ENCODE measurements around the gene TEX52. TPM values are rescaled to one million over a fixed set of nuclear protein-coding genes. Genes with fewer than 3 reads are reported as not detected.

Gene TEX52
- total and polyA plus RNA-seq, 2 of the 13 experiments (the other 11 are each of a cell fraction or from before 2014, with no cell fraction given): 0.05 TPM; not detected in 1

- TF ChIP-seq ZNF513 (CRISPR knock-in tag; conservative IDR thresholded peaks at IDR 0.05) (no peak), RERE (CRISPR knock-in tag; IDR thresholded peaks at IDR 0.05; ENCODE audit: low read depth) (no peak), HNF1B (CRISPR knock-in tag; IDR thresholded peaks at IDR 0.05) (peak; percentile 67), ZNF770 (CRISPR knock-in tag; IDR thresholded peaks at IDR 0.05) (no peak; the same call in 1 of the 2 replicates), ZNF713 (CRISPR knock-in tag; IDR thresholded peaks at IDR 0.05) (no peak), SNAPC5 (CRISPR knock-in tag; IDR thresholded peaks at IDR 0.05; ENCODE audit: borderline replicate concordance) (peak; percentile 82), ZNF484 (CRISPR knock-in tag; IDR thresholded peaks at IDR 0.05; ENCODE audit: borderline replicate concordance, low read depth) (no peak), ZNF891 (CRISPR knock-in tag; IDR thresholded peaks at IDR 0.05) (0 out of 2 replicates have a peak, but pooled peaks have one; percentile 71), SMARCC2 (IDR thresholded peaks at IDR 0.05) (no peak), ZFP91 (CRISPR knock-in tag; IDR thresholded peaks at IDR 0.05; ENCODE audit: borderline replicate concordance) (peak; percentile 83; the same call in 1 of the 2 replicates), CREB1 (IDR thresholded peaks at IDR 0.05) (peak; percentile 81), CREB1 (CRISPR knock-in tag; IDR thresholded peaks at IDR 0.05) (peak; percentile 74; the same call in 1 of the 2 replicates), MXD4 (CRISPR knock-in tag; IDR thresholded peaks at IDR 0.05) (peak; percentile 96), ZNF335 (CRISPR knock-in tag; IDR thresholded peaks at IDR 0.05) (no peak; the same call in 1 of the 2 replicates)
These were observed 33.8 kb upstream of the TEX52 start, which contains the start of gene TULP3 (continued) for GRCh38 chr12:2890388-2891239.

Measured in HepG2 (cell line).